ENCODE results near the gene NR6A1.
"Not testable (repeated sequence)": the region's sequence is repeated elsewhere in the genome, so short reads cannot be mapped to it uniquely, and the experiment has no call there.

The NR6A1 gene

DNA sequence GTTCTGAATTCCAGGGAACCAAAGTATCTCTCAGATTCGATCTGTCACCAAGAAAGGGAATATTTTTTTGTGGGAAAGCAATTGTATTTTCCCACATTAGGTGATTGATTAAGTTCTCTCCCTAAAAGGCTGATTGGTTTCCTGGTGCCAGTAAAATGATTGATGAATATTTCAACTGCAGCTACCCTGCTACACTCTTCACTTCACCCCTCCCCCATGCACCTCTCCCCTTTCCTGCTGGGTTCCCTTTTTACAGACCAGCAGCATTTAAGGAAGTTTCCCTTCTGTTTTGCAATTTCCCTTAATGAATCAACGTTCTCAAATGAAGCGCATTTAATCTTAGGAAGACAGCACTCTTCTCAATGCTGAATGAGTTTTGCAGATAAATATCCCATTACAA is 13.1 kb downstream of the NR6A1 start:
- FAIRE-seq = no peak

DNA sequence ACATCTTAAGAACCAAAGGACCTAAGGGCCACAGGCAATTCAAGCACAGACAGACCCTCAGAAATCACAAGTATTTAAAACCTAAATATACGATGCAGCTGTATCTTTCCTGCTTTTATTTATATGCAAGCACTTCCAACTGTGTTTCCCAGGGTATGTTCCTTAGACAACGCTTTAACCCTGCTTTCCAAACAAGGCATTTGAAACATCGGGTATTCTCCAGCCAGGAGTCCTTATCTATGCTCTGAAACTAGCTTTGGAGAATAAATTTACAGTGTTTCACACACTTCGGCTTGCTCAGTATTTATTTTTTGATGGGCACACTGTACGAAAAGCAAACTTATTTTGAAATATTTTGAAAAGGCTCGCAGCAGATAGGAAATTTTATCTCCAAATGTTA is 13.5 kb downstream of the NR6A1 start:
- no peak for FAIRE-seq

DNA sequence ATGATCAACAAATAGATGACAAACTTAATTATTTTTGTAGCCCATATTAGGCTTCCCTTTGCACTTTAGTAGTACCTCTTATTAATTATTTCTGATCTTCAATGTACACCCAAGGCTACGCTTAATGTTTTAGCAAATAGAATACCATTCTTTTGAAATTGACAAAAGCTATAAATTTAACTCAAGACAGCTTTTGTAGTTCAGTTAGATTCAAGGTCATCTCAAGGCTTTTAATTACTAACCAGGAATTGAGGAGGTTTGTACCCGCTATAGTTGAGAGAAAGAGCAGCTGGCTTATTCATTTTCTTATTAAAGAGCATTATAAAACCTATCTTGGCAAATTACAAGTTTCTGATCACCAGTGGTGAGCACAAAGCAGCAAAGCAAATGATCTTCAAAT is 15.1 kb downstream of the NR6A1 start:
- FAIRE-seq = no peak

DNA sequence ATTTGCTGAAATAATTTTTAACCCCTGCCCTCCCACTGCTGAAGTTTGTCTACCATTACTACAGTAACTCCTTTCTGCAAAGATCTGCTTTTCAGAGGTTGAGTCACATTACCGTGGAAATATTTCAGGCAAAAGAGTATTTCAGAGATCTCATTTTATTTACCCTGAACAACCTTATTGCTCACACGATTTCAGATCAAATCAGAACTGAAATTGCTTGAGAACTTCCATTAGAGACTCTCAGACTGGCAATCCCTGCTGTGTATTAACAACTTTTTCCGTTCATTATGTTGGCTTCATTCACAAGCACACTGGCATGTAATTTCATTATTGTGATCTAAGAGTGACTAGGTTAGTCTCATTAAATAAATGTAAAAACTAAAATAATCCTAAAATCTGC is 16.1 kb downstream of the NR6A1 start:
- FAIRE-seq = no peak

- FAIRE-seq = no peak
Observed at GRCh38 chr9:124754289-124754688, 16.8 kb downstream of the NR6A1 start.

DNA sequence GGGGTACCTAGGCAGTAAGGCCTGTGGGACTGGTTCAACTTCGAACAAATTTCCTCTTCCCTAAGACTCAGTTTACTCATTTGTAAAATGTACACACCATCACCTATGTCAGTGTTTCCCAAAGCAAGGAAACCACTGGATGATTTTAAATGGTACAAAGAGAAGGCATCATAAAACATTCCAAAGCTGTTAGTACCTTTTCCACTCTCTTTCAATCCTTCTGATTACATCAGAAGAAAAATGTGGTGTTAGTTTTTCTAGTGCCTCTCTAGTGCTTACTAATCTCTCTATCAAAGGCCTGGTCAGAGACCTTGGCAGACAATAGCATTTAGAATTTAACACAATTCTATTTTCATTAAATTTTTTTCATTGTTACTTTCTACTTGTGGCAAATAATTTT is 18.1 kb downstream of the NR6A1 start:
- no peak for FAIRE-seq

DNA sequence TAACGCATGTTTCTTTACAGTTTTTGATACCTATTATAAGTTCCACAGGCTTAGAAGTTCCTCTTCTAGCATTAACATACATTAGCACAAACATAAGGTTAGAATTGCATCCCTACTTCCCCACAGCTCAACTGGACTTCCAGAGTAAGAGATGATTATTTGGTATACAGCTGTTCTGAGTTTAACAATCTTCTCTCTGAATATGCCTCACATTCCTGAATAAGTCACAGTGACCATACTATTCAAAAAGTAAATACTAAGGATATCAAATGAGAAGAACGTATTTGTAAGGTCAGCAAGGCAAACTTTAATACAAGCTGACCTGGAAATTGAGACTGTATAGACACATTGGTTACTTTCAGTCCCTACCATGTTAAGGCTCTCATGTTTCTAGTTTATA is 21.3 kb downstream of the NR6A1 start:
- no peak for FAIRE-seq

GRCh38 chr9:124749284-124749683 is 21.8 kb downstream of the NR6A1 start:
- no peak for FAIRE-seq

- no peak for FAIRE-seq
Observed at GRCh38 chr9:124747065-124747464, 24.0 kb downstream of the NR6A1 start.

- no peak for FAIRE-seq
Observed at GRCh38 chr9:124743686-124744348, 27.3 kb downstream of the NR6A1 start.

- FAIRE-seq = no peak
Observed at GRCh38 chr9:124742940-124743339, 28.2 kb downstream of the NR6A1 start.

DNA sequence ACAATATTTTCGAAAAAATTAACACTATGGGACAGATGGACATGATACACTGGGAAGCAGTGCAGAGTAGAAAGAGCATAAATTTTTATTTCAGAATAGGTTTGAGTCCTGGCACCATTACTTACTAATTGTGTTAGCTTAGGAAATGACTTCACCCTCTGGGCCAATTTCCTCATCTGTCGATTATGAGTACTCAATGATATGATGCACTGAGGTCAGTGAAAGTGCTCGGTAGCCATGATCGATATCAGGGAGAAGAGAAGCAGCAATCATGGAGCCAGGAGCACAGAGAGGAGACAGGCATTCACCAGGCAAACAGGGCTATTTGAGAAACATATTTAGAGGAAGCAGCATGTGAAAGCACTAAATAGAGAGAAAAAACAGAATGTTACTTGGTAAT is 29.4 kb downstream of the NR6A1 start:
- no peak for FAIRE-seq

DNA sequence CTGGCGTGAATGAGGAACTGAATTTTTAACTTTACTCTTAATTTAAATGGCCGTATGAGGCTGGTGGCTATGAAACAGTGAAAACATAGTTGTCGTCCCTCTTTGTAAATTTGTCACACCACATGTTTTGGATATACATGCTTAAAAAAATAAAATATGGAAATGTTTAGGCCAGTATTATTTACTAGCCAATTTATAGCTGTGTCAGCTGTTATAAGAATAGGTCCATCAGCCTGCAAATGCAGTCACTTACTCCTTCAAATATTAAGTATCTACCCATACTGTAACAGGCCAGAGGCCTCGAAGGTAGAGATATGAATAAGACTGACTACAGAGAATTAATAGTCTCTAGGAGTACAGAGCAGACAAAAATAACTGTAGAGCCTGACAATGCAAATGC is 30.0 kb downstream of the NR6A1 start:
- no peak for FAIRE-seq

DNA sequence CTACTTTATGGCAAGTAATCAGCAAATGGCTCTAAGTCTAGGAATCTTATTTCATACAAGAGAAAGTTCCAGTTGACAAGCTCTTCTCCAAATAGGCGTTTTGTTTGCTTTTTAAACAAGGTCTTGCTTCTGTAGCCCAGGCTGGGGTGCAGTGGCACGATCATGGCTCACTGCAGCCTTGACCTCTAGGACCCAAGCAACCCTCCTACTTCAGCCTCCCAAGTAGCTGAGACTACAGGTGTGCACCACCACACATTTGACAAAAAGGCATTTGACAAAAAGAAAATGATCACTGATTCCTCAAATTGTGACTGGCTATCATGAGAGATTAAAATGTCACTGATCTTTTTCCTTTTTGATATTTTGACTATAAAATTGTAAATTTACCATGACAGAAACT is 31.8 kb downstream of the NR6A1 start:
- no peak for FAIRE-seq

DNA sequence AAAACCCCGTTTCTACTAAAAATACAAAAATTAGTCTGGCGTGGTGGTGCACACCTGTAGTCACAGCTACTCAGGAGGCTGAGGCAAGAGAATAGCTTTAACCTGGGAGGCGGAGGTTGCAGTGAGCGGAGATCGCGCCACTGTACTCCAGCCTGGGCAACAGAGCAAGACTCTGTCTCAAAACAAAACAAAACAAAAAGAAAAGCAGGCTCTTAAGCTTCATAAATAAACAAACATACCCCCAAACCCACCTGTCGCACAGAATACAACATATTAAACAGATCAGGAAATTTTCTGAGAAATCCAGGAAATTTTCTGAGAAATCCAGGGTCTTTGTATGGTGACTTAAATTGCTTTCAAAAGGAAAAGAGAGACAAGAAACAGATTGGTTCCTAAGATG is 33.0 kb downstream of the NR6A1 start:
- not testable (repeated sequence) for FAIRE-seq

DNA sequence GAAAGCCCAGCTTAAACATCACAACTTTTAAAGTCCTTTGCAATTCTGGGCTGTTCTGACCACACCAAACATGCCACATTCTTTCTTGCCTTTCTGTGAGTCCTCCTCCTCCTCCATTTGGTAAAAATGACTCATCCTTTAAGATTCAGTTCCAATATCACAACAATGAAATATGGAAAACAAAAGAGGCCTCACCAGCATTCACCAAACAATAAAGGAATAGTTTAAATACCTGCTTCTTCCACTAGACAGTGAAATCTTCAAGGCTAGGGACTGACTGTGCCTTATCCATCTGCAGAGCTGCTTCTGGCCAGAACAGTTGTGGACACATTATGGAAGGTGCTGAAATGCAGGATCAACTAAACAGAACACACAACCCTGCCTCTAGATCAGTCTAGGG is 36.0 kb downstream of the NR6A1 start:
- no peak for FAIRE-seq

DNA sequence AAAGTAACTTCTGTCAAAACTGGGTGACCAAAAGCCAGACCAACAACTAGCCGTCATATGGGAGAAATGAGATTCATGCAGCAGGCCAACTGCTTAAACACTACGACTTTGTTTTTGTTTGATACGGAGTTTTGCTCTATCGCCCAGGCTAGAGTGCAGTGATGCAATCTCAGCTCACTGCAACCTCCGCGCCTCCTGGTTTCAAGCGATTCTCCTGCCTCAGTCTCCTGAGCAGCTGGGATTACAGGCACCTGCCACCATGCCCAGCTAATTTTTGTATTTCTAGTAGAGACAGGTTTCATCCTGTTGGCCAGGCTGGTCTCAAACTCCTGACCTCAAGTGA is 36.4 kb downstream of the NR6A1 start:
- FAIRE-seq = not testable (repeated sequence)

DNA sequence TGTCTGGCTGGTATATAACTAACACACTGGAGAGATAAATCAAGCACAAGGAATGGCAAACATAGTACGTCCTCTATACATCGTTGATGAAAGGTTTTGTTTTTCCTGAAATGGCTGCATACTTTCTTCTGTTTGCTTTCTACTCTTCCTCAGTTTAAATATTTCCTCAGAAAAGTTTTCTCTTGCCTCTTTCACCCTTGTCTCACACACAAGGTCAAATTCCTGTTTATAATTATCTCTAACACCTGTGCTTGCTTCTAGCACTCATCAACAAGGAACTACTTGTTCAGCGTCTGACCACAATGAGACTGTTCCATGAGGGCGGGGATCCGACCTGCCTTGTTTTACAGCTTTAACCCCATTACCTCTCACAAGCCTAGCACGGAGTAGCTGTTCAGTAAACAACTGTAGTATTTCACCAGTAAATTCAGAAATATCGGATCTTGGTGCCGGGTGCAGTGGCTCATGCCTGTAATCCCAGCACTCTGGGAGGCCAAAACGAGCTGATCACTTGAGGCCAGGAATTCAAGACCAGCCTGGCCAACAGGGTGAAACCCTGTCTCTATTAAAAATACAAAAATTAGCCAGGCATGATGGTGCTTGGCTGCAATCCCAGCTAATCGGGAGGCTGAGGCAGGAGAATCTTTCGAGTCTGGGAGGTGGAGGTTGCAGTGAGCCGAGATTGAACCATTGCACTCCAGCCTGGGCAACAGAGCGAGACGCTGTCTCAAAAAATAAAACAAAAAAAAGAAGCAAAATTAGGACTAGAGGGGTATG is 37.0 kb downstream of the NR6A1 start:
- no peak for FAIRE-seq

DNA sequence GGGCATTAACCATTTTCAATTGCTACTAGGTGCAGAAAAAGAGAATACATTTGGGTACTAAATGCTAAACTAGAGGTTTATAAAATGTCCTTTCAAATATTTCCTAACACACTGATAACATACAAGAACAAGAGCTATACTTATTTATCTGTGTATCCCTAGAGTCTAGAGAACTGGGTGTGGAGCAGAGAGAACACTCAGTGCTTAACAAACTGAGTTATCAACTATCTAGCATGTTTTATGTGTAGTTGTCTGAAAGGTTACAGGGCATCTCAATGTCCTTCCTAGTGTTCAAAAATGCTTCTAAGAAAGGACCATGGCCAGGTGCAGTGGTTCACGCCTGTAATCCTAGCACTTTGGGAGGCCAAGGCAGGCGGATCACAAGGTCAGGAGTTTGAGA is 40.3 kb downstream of the NR6A1 start:
- no peak for FAIRE-seq

DNA sequence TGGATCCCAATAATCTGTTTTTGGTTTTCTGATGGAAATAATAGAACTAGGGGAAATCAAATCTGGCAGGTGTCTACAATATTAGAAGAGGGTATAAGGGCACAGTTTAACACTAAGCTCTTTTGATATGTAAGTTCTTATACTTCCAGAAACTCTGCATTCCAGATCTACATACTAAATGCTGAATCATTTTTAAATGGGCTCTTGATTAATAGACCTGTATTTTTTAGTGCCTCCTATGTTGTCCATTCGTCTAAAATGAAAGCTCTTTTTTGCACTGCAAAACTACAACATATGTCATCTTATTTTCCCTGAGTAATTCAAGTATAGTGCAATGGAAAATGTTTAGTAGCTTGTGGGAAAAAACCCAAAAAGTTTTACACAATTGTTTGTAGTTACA is 44.2 kb downstream of the NR6A1 start:
- no peak for FAIRE-seq

DNA sequence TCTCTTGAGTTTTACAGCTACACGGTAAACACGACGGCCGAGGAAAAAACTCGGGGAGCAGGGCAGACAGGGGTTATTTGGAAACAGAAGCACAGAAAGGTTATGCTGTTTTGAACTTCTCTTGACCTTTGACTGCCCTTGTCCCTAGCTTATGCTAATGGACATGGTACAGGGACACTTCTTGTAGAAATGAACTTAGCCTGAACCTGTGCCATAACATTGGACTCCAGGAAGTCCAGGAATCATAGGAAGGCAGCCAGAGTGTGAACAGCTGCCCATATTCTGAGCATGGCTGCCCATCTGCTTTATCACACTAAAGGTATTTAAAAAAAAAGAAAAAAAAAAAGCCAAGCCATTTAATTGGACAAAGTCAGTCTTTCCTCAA is 46.1 kb downstream of the NR6A1 start:
- FAIRE-seq = no peak

GRCh38 chr9:124724415-124725067 is 46.6 kb downstream of the NR6A1 start:
- FAIRE-seq = no peak

GRCh38 chr9:124723352-124723751 is 47.8 kb downstream of the NR6A1 start:
- no peak for FAIRE-seq
